Transverse colon (tissue), 4 donors: ENCODE results near the gene HSPG2.

ENCODE experiments used
- CTCF ChIP-seq, 5 experiments: fragments of 200-600 bp in 3 of 5; fragments of 450-650 bp in 2 of 5; sonication (generic) in 3 of 5; IDR thresholded peaks; 1 replicate in 2 of 5; 2 replicates in 3 of 5; pipeline ENCODE4 v1.5.1; 2016 to 2017; ENCODE audit warnings: antibody characterized with exemption in 5 of 5, inconsistent platforms in 3 of 5, mild to moderate bottlenecking in 2 of 5, moderate library complexity in 1 of 5
- EP300 ChIP-seq: sonication (generic); formaldehyde crosslinking; IDR thresholded peaks from one replicate; pipeline ENCODE4 v1.6.1; 2017; ENCODE audit warnings: antibody characterized with exemption, low read depth
- POLR2A ChIP-seq: fragments of 450-650 bp; IDR thresholded peaks from one replicate; pipeline ENCODE4 v1.6.1; 2016; ENCODE audit warnings: antibody characterized with exemption, mild to moderate bottlenecking, moderate library complexity
- POLR2AphosphoS5 ChIP-seq, 3 donors: sonication (generic); formaldehyde crosslinking; IDR thresholded peaks; one replicate each; pipeline ENCODE4 v1.6.1; 2016; ENCODE audit warnings: antibody characterized with exemption in 3 of 3

- TF ChIP-seq CTCF (IDR thresholded peaks at IDR 0.05): no peak
- TF ChIP-seq EP300: no peak
- no peak for TF ChIP-seq POLR2A
- TF ChIP-seq POLR2AphosphoS5 (IDR thresholded peaks at IDR 0.05): no peak
These were observed 23.3 kb downstream of the HSPG2 start for GRCh38 chr1:21913763-21914162.
